ENCODE measurements around the gene PDCL2.
"Not testable (repeated sequence)": the region's sequence is repeated elsewhere in the genome, so short reads cannot be mapped to it uniquely, and the experiment has no call there.

The PDCL2 gene

GRCh38 chr4:55568905-55569504 lies 23.0 kb downstream of the PDCL2 start:
- no peaks in the 10 kb centered on the region for H3K36me3 Mint-ChIP-seq (ENCODE audit: low read depth)
- H3K4me1 Mint-ChIP-seq (ENCODE audit: low read depth), result no peaks in the 10 kb centered on the region
- no peak for DNase-seq (ENCODE audit: low spot score)
- no peak overlapping the region for H3K27ac Mint-ChIP-seq
- H3K9me3 Mint-ChIP-seq, result no peaks in the 10 kb centered on the region
- H3K27me3 Mint-ChIP-seq (ENCODE audit: low read depth), result peaks cover 3% of the 10 kb centered on the region
- no peak overlapping the region for H3K4me3 Mint-ChIP-seq

GRCh38 chr4:55561889-55562288 lies 30.2 kb downstream of the PDCL2 start:
- peaks cover 1% of the 10 kb centered on the region for H3K27me3 Mint-ChIP-seq (ENCODE audit: low read depth)
- no peak for DNase-seq (ENCODE audit: low spot score)
- H3K4me3 Mint-ChIP-seq, result no peak overlapping the region
- no peak overlapping the region for H3K27ac Mint-ChIP-seq
- H3K36me3 Mint-ChIP-seq (ENCODE audit: low read depth), result no peaks in the 10 kb centered on the region
- H3K9me3 Mint-ChIP-seq, result peaks cover 9% of the 10 kb centered on the region
- peaks cover 4% of the 10 kb centered on the region for H3K4me1 Mint-ChIP-seq (ENCODE audit: low read depth)

- no peak for DNase-seq (ENCODE audit: low spot score)
- Mint-ChIP-seq H3K9me3 (peaks cover 9% of the 10 kb centered on the region), H3K27ac (no peak overlapping the region), H3K36me3 (ENCODE audit: low read depth) (no peaks in the 10 kb centered on the region), H3K27me3 (ENCODE audit: low read depth) (peaks cover 5% of the 10 kb centered on the region), H3K4me1 (ENCODE audit: low read depth) (peaks cover 4% of the 10 kb centered on the region), H3K4me3 (no peak overlapping the region)
Observed at GRCh38 chr4:55560096-55560495, 31.9 kb downstream of the PDCL2 start.

- no peak overlapping the region for H3K4me3 Mint-ChIP-seq
- no peak overlapping the region for H3K27ac Mint-ChIP-seq
- peaks cover 28% of the 10 kb centered on the region for H3K27me3 Mint-ChIP-seq (ENCODE audit: low read depth)
- no peaks in the 10 kb centered on the region for H3K36me3 Mint-ChIP-seq (ENCODE audit: low read depth)
- peaks cover 9% of the 10 kb centered on the region for H3K9me3 Mint-ChIP-seq
- no peak for DNase-seq (ENCODE audit: low spot score)
- peaks cover 9% of the 10 kb centered on the region for H3K4me1 Mint-ChIP-seq (ENCODE audit: low read depth)
Observed at GRCh38 chr4:55554453-55555030, 37.5 kb downstream of the PDCL2 start.

GRCh38 chr4:55553441-55554201 lies 38.4 kb downstream of the PDCL2 start:
- peaks cover 5% of the 10 kb centered on the region for H3K9me3 Mint-ChIP-seq
- peaks cover 11% of the 10 kb centered on the region for H3K4me1 Mint-ChIP-seq (ENCODE audit: low read depth)

GRCh38 chr4:55551964-55552363 lies 40.1 kb downstream of the PDCL2 start:
- not testable (repeated sequence) for DNase-seq (ENCODE audit: low spot score); H3K9me3 Mint-ChIP-seq; H3K27ac Mint-ChIP-seq; H3K4me3 Mint-ChIP-seq; H3K36me3 Mint-ChIP-seq (ENCODE audit: low read depth)
- H3K27me3 Mint-ChIP-seq (ENCODE audit: low read depth), result peaks cover 48% of the 10 kb centered on the region
- peaks cover 15% of the 10 kb centered on the region for H3K4me1 Mint-ChIP-seq (ENCODE audit: low read depth)

More at GRCh38 chr4:55553441-55554201, 38.4 kb downstream of the PDCL2 start:
- Mint-ChIP-seq H3K36me3 (ENCODE audit: low read depth) (no peaks in the 10 kb centered on the region), H3K4me3 (no peak overlapping the region), H3K27ac (no peak overlapping the region), H3K27me3 (ENCODE audit: low read depth) (peaks cover 37% of the 10 kb centered on the region)
- no peak for DNase-seq (ENCODE audit: low spot score)

- no peak overlapping the region for H3K4me3 Mint-ChIP-seq
- no peak overlapping the region for H3K27ac Mint-ChIP-seq
- no peaks in the 10 kb centered on the region for H3K36me3 Mint-ChIP-seq (ENCODE audit: low read depth)
- no peaks in the 10 kb centered on the region for H3K9me3 Mint-ChIP-seq
- no peak for DNase-seq (ENCODE audit: low spot score)
- H3K4me1 Mint-ChIP-seq (ENCODE audit: low read depth), result peaks cover 17% of the 10 kb centered on the region
- peaks cover 42% of the 10 kb centered on the region for H3K27me3 Mint-ChIP-seq (ENCODE audit: low read depth)
Observed at GRCh38 chr4:55549888-55550287, 42.2 kb downstream of the PDCL2 start.

- Mint-ChIP-seq H3K27ac (no peak overlapping the region), H3K27me3 (ENCODE audit: low read depth) (peaks cover 40% of the 10 kb centered on the region), H3K36me3 (ENCODE audit: low read depth) (no peaks in the 10 kb centered on the region), H3K9me3 (no peaks in the 10 kb centered on the region), H3K4me3 (peak overlapping the region; percentile 88), H3K4me1 (ENCODE audit: low read depth) (peaks cover 17% of the 10 kb centered on the region)
- DNase-seq (ENCODE audit: low spot score), result no peak
Observed at GRCh38 chr4:55547918-55548317, 44.1 kb downstream of the PDCL2 start.

GRCh38 chr4:55547466-55547770 lies 44.6 kb downstream of the PDCL2 start:
- Mint-ChIP-seq H3K4me3 (peak overlapping the region; percentile 88), H3K4me1 (ENCODE audit: low read depth) (peaks cover 17% of the 10 kb centered on the region), H3K9me3 (no peaks in the 10 kb centered on the region), H3K27me3 (ENCODE audit: low read depth) (peaks cover 35% of the 10 kb centered on the region), H3K36me3 (ENCODE audit: low read depth) (no peaks in the 10 kb centered on the region), H3K27ac (no peak overlapping the region)
- no peak for DNase-seq (ENCODE audit: low spot score)

- peak within 1 kb of the TSS; percentile 81 for H3K27ac Mint-ChIP-seq
- H3K4me3 Mint-ChIP-seq, result peak within 1 kb of the TSS; percentile 89
- H3K27me3 Mint-ChIP-seq (ENCODE audit: low read depth), result peaks cover 32% of the 10 kb centered on the region
- peaks cover 17% of the 10 kb centered on the region for H3K4me1 Mint-ChIP-seq (ENCODE audit: low read depth)
- peak; percentile 82 for DNase-seq (ENCODE audit: low spot score)
- H3K36me3 Mint-ChIP-seq (ENCODE audit: low read depth), result no peaks in the 10 kb centered on the region
- H3K9me3 Mint-ChIP-seq, result no peaks in the 10 kb centered on the region
Observed at GRCh38 chr4:55546756-55547465, 45.1 kb downstream of the PDCL2 start, which contains the start of gene CLOCK. Gene CLOCK, minus strand, starts transcription at chr4:55546909. Its CDS starts 64,124 bp downstream, at chr4:55482785.

- Mint-ChIP-seq H3K9me3 (no peaks in the 10 kb centered on the region), H3K27ac (no peak overlapping the region), H3K4me3 (peak overlapping the region; percentile 88), H3K4me1 (ENCODE audit: low read depth) (peaks cover 17% of the 10 kb centered on the region), H3K36me3 (ENCODE audit: low read depth) (no peaks in the 10 kb centered on the region), H3K27me3 (ENCODE audit: low read depth) (peaks cover 32% of the 10 kb centered on the region)
- no peak for DNase-seq (ENCODE audit: low spot score)
Observed at GRCh38 chr4:55546506-55546755, 45.6 kb downstream of the PDCL2 start.

GRCh38 chr4:55545641-55546505 lies 46.2 kb downstream of the PDCL2 start:
- Mint-ChIP-seq H3K4me3 (peak overlapping the region; percentile 89), H3K27ac (peak overlapping the region; percentile 69), H3K27me3 (ENCODE audit: low read depth) (peaks cover 32% of the 10 kb centered on the region), H3K36me3 (ENCODE audit: low read depth) (no peaks in the 10 kb centered on the region), H3K9me3 (no peaks in the 10 kb centered on the region), H3K4me1 (ENCODE audit: low read depth) (peaks cover 17% of the 10 kb centered on the region)
- peak; percentile 55 for DNase-seq (ENCODE audit: low spot score)

GRCh38 chr4:55545151-55545550 lies 46.9 kb downstream of the PDCL2 start:
- Mint-ChIP-seq H3K9me3 (no peaks in the 10 kb centered on the region), H3K4me3 (peak overlapping the region; percentile 89), H3K27me3 (ENCODE audit: low read depth) (peaks cover 29% of the 10 kb centered on the region), H3K27ac (no peak overlapping the region), H3K4me1 (ENCODE audit: low read depth) (peaks cover 13% of the 10 kb centered on the region), H3K36me3 (ENCODE audit: low read depth) (no peaks in the 10 kb centered on the region)
- DNase-seq (ENCODE audit: low spot score), result no peak
